IMR-90 (cell line): ENCODE results near the gene LRRC9. TPM values are rescaled to one million over a fixed set of nuclear protein-coding genes. Genes with fewer than 3 reads are reported as not detected.

ENCODE experiments used
- ATAC-seq: fragments of 200-7000 bp; cut with Tn5 transposase; 2 replicates; pipeline ENCODE4 v1.9.1; 2020; ENCODE audit warnings: low read depth, mild to moderate bottlenecking, moderate library complexity
- BruUV-seq: library from RNA; stranded (reverse); fragments of 400-500 nt; replicated peaks from 2 replicates; lab custom pipeline; 2021; lab: Mats Ljungman, UMichigan
- CTCF ChIA-PET: fragments of 300-600 bp; formaldehyde crosslinking; extraction: SDS; loops from one replicate; lab custom pipeline; 2021; ENCODE audit warnings: antibody characterized with exemption; lab: Yijun Ruan, JAX
- POLR2A ChIA-PET: fragments of 300-600 bp; sonication (Branson Sonifier 250); formaldehyde crosslinking; loops from one replicate; lab custom pipeline; 2022; ENCODE audit warnings: antibody characterized with exemption; ENCODE audit not compliant: unreplicated experiment; lab: Charles Lee
- DNase-seq: peaks from one replicate; pipeline ENCODE4 v3.0.0; 2013
- H2AFZ ChIP-seq: replicated peaks from 2 replicates; pipeline ENCODE3; 2013; ENCODE audit warnings: low read length, mild to moderate bottlenecking; ENCODE audit not compliant: poor library complexity
- H2AK5ac ChIP-seq: 2 replicates; pipeline ENCODE4 v1.6.1; 2013; ENCODE audit warnings: low read depth, low read length, inconsistent platforms
- H2AK9ac ChIP-seq: replicated peaks from 2 replicates; pipeline ENCODE3; 2013; ENCODE audit warnings: mild to moderate bottlenecking, low read depth, low read length, moderate library complexity; ENCODE audit not compliant: poor library complexity
- H2BK120ac ChIP-seq: 2 replicates; pipeline ENCODE4 v1.6.1; 2013; ENCODE audit warnings: low read depth, low read length, inconsistent platforms
- H2BK15ac ChIP-seq: 3 replicates; pipeline ENCODE4 v1.6.1; 2013; ENCODE audit warnings: low read depth, low read length, inconsistent platforms
- H2BK20ac ChIP-seq: 2 replicates; pipeline ENCODE4 v1.6.1; 2013; ENCODE audit warnings: low read depth, mild to moderate bottlenecking, inconsistent platforms, low read length, moderate library complexity
- H2BK5ac ChIP-seq: 2 replicates; pipeline ENCODE4 v1.6.1; 2013; ENCODE audit warnings: mild to moderate bottlenecking, low read depth, low read length, inconsistent platforms; ENCODE audit not compliant: poor library complexity, severe bottlenecking
- H3K14ac ChIP-seq: replicated peaks from 2 replicates; pipeline ENCODE4 v1.6.1; 2013; ENCODE audit warnings: low read depth, low read length, inconsistent platforms
- H3K18ac ChIP-seq: 2 replicates; pipeline ENCODE4 v1.6.1; 2013; ENCODE audit warnings: low read depth, low read length, control low read depth
- H3K23ac ChIP-seq: 2 replicates; pipeline ENCODE4 v1.6.1; 2013; ENCODE audit warnings: low read depth, low read length, inconsistent platforms
- H3K27ac ChIP-seq: 2 replicates; pipeline ENCODE4 v1.5.1; 2013; ENCODE audit warnings: mild to moderate bottlenecking, control low read depth, low read length; ENCODE audit not compliant: insufficient read depth
- H3K27me3 ChIP-seq: 2 replicates; pipeline ENCODE4 v1.6.1; 2013; ENCODE audit warnings: low read length; ENCODE audit not compliant: control insufficient read depth, insufficient read depth
- H3K36me3 ChIP-seq: 2 replicates; pipeline ENCODE4 v1.6.1; 2013; ENCODE audit warnings: low read length, mixed read lengths; ENCODE audit not compliant: control insufficient read depth, insufficient read depth
- H3K4ac ChIP-seq: 2 replicates; pipeline ENCODE4 v1.6.1; 2013; ENCODE audit warnings: low read depth, low read length, inconsistent platforms
- H3K4me1 ChIP-seq: 2 replicates; pipeline ENCODE4 v1.6.1; 2013; ENCODE audit warnings: low read length, mixed read lengths; ENCODE audit not compliant: control insufficient read depth, insufficient read depth
- H3K4me2 ChIP-seq: 2 replicates; pipeline ENCODE4 v1.6.1; 2013; ENCODE audit warnings: low read depth, mild to moderate bottlenecking, control low read depth, low read length, moderate library complexity
- H3K4me3 ChIP-seq: 2 replicates; pipeline ENCODE4 v1.5.1; 2013; ENCODE audit warnings: low read depth, mild to moderate bottlenecking, control low read depth, low read length, moderate library complexity; ENCODE audit not compliant: insufficient read depth
- H3K56ac ChIP-seq: 2 replicates; pipeline ENCODE4 v1.6.1; 2013; ENCODE audit warnings: low read length, inconsistent platforms; ENCODE audit not compliant: insufficient read depth; ENCODE audit errors: extremely low read depth
- H3K79me1 ChIP-seq, 2 experiments: 2 replicates each; pipeline ENCODE4 v1.6.1; 2013; ENCODE audit warnings: low read length in 2 of 2, inconsistent platforms in 1 of 2, low read depth in 1 of 2
- H3K9ac ChIP-seq: 2 replicates; pipeline ENCODE4 v1.6.1; 2013; ENCODE audit warnings: low read depth, low read length, control low read depth
- H3K9me1 ChIP-seq: 2 replicates; pipeline ENCODE4 v1.6.1; 2013; ENCODE audit warnings: low read length, inconsistent platforms; ENCODE audit not compliant: insufficient read depth
- H3K9me3 ChIP-seq: 2 replicates; pipeline ENCODE4 v1.6.1; 2013; ENCODE audit warnings: low read length; ENCODE audit not compliant: control insufficient read depth, insufficient read depth
- H4K20me1 ChIP-seq: 2 replicates; pipeline ENCODE4 v1.6.1; 2013; ENCODE audit warnings: low read length, inconsistent platforms; ENCODE audit not compliant: insufficient read depth
- H4K5ac ChIP-seq: 2 replicates; pipeline ENCODE4 v1.6.1; 2013; ENCODE audit warnings: mild to moderate bottlenecking, low read depth, low read length, control low read depth
- H4K8ac ChIP-seq, 2 experiments: 2 replicates each; pipeline ENCODE4 v1.6.1; 2013; ENCODE audit warnings: low read depth in 2 of 2, low read length in 2 of 2, control low read depth in 1 of 2, inconsistent platforms in 1 of 2
- H4K91ac ChIP-seq: 2 replicates; pipeline ENCODE4 v1.6.1; 2013; ENCODE audit warnings: low read depth, low read length, inconsistent platforms; ENCODE audit not compliant: insufficient read depth
- CEBPB ChIP-seq: IDR thresholded peaks from 2 replicates; pipeline ENCODE4 v1.6.1; 2012; ENCODE audit warnings: low read depth, low read length, improper control_type of control experiment
- CHD1 ChIP-seq: IDR thresholded peaks from 2 replicates; pipeline ENCODE4 v1.6.1; 2012; ENCODE audit warnings: low read depth, low read length, improper control_type of control experiment
- CTCF ChIP-seq: conservative IDR thresholded peaks from 2 replicates; pipeline ENCODE4 v1.5.1; 2012; ENCODE audit warnings: mild to moderate bottlenecking, low read depth, low read length, improper control_type of control experiment
- ELK1 ChIP-seq: fragments of 150-350 bp; IDR thresholded peaks from 2 replicates; pipeline ENCODE4 v1.6.1; 2016; ENCODE audit warnings: low read depth, mild to moderate bottlenecking, low read length, moderate library complexity, borderline replicate concordance
- FOS ChIP-seq: fragments of 150-350 bp; IDR thresholded peaks from 2 replicates; pipeline ENCODE4 v1.6.1; 2016; ENCODE audit warnings: low read depth, low read length
- MAFK ChIP-seq: IDR thresholded peaks from 2 replicates; pipeline ENCODE4 v1.6.1; 2012; ENCODE audit warnings: low read depth, low read length, improper control_type of control experiment
- MAZ ChIP-seq: IDR thresholded peaks from 2 replicates; pipeline ENCODE4 v1.6.1; 2012; ENCODE audit warnings: low read depth, mild to moderate bottlenecking, low read length, improper control_type of control experiment, moderate library complexity, borderline replicate concordance
- MXI1 ChIP-seq: IDR thresholded peaks from 2 replicates; pipeline ENCODE4 v1.6.1; 2012; ENCODE audit warnings: low read depth, mild to moderate bottlenecking, low read length, moderate library complexity, borderline replicate concordance
- NFE2L2 ChIP-seq: fragments of 150-350 bp; IDR thresholded peaks from 2 replicates; pipeline ENCODE4 v1.6.1; 2016; ENCODE audit warnings: low read depth, mild to moderate bottlenecking, low read length
- RAD21 ChIP-seq: IDR thresholded peaks from 2 replicates; pipeline ENCODE4 v1.6.1; 2012; ENCODE audit warnings: low read length, improper control_type of control experiment
- RCOR1 ChIP-seq: IDR thresholded peaks from 2 replicates; pipeline ENCODE4 v1.6.1; 2012; ENCODE audit warnings: mild to moderate bottlenecking, low read length, improper control_type of control experiment; ENCODE audit not compliant: insufficient replicate concordance
- RFX5 ChIP-seq: IDR thresholded peaks from 2 replicates; pipeline ENCODE4 v1.8.0; 2012; ENCODE audit warnings: low read depth, mild to moderate bottlenecking, low read length, moderate library complexity
- SMC3 ChIP-seq: fragments of 150-350 bp; IDR thresholded peaks from 2 replicates; pipeline ENCODE4 v1.6.1; 2016; ENCODE audit warnings: low read depth, mild to moderate bottlenecking, antibody characterized with exemption, low read length, moderate library complexity
- USF2 ChIP-seq: fragments of 150-350 bp; IDR thresholded peaks from 2 replicates; pipeline ENCODE4 v1.6.1; 2017; ENCODE audit warnings: mild to moderate bottlenecking, antibody characterized with exemption, low read length, low read depth
- dilution Hi-C: fragments of 300-500 bp; cut with HindIII; formaldehyde crosslinking; loops from one replicate; pipeline ENCODE4 v1.14.3; 2018; ENCODE audit warnings: low sequenced_read_pairs; ENCODE audit not compliant: unreplicated experiment
- in situ Hi-C: fragments of 300-500 bp; cut with MboI; formaldehyde crosslinking; loops from 3 replicates; pipeline ENCODE4 v1.14.3; 2019; ENCODE audit warnings: low sequenced_read_pairs, inconsistent platforms, mixed read lengths
- intact Hi-C: fragments of 100-400 bp; cut with micrococcal nuclease; formaldehyde crosslinking; loops from 2 replicates; pipeline ENCODE4 v1.10.0; 2022
- polyA plus RNA-seq, 3 experiments: library from polyadenylated mRNA; depleted of rRNA; stranded (reverse); fragments of >200 nt; gene quantifications; 2 replicates each; pipeline ENCODE4 v1.2.3, GENCODE V29; 2012; ENCODE audit warnings: low replicate concordance in 1 of 3
- total RNA-seq: library from RNA; depleted of rRNA; stranded (reverse); fragments of >200 nt; gene quantifications from 2 replicates; pipeline ENCODE4 v1.2.3, GENCODE V29; 2012

The LRRC9 gene
- total and polyA plus RNA-seq, 2 of the 4 experiments (the other 2 are of a cell fraction): not detected

GRCh38 chr14:59944909-59945308 lies 25.0 kb downstream of the LRRC9 start:
- H3K14ac ChIP-seq: no peak overlapping the region
- no peaks in the 10 kb centered on the region for H3K9me3 ChIP-seq
- no peak overlapping the region for H2AFZ ChIP-seq
- no peak overlapping the region for H2AK5ac ChIP-seq
- BruUV-seq: no TSS peak
- no peaks in the 10 kb centered on the region for H3K36me3 ChIP-seq
- H3K79me1 ChIP-seq: no peaks in the 10 kb centered on the region
- H3K23ac ChIP-seq: no peak overlapping the region
- H3K9me1 ChIP-seq: no peaks in the 10 kb centered on the region
- H4K5ac ChIP-seq: no peak overlapping the region
- no peak overlapping the region for H3K56ac ChIP-seq
- no peak overlapping the region for H4K8ac ChIP-seq
- dilution Hi-C loops (no loop called here), intact Hi-C loops (no loop called here), in situ Hi-C loops (no loop called here)
- H2BK20ac ChIP-seq: no peak overlapping the region
- H3K27ac ChIP-seq: no peak overlapping the region
- H3K4ac ChIP-seq: no peak overlapping the region
- no peak overlapping the region for H2BK15ac ChIP-seq
- no peaks in the 10 kb centered on the region for H3K27me3 ChIP-seq
- POLR2A ChIA-PET: no interaction called here
- TF ChIP-seq RCOR1 (no peak), USF2 (no peak), CEBPB (no peak), NFE2L2 (no peak), FOS (no peak), RFX5 (no peak), CTCF (no peak), MXI1 (no peak), MAFK (no peak), ELK1 (no peak), MAZ (no peak), RAD21 (no peak), CHD1 (no peak), SMC3 (no peak)
- DNase-seq: no peak
- no peak overlapping the region for H3K9ac ChIP-seq
- H3K4me3 ChIP-seq: no peak overlapping the region
- no peak overlapping the region for H3K18ac ChIP-seq
- no peaks in the 10 kb centered on the region for H3K4me1 ChIP-seq
- H2AK9ac ChIP-seq: no peak overlapping the region
- H4K20me1 ChIP-seq: no peaks in the 10 kb centered on the region
- H4K91ac ChIP-seq: no peak overlapping the region
- CTCF ChIA-PET: interaction anchor here (0.9 kb wide), 1 partner anchor 19 kb away, joined by 3 read pairs; no protein-coding TSS in a partner anchor
- ATAC-seq: no peak
- H2BK120ac ChIP-seq: no peak overlapping the region
- no peak overlapping the region for H3K4me2 ChIP-seq
- no peak overlapping the region for H2BK5ac ChIP-seq
